Stimulated activated naive CD8-positive, alpha-beta T cell treated with anti-CD3 and anti-CD28 coated beads, Interleukin-15, Interleukin-2, amounts not matched to agents 100 ng/mL and 50 ng/mL, for 24 hours (primary cell): Measurements from ENCODE around the gene KCNT2.
"Not testable (repeated sequence)": the region's sequence is repeated elsewhere in the genome, so short reads cannot be mapped to it uniquely, and the experiment has no call there.

Experiments used
- H3K27ac Mint-ChIP-seq: one replicate; pipeline ENCODE4 v1.8.0; 2021; ENCODE audit warnings: mild to moderate bottlenecking, mixed read lengths
- H3K27me3 Mint-ChIP-seq: one replicate; pipeline ENCODE4 v1.8.0; 2021; ENCODE audit warnings: mixed read lengths
- H3K36me3 Mint-ChIP-seq: one replicate; pipeline ENCODE4 v1.8.0; 2021; ENCODE audit warnings: low read depth, mixed read lengths
- H3K4me1 Mint-ChIP-seq: one replicate; pipeline ENCODE4 v1.8.0; 2021; ENCODE audit warnings: low read depth, mixed read lengths
- H3K4me3 Mint-ChIP-seq: one replicate; pipeline ENCODE4 v1.8.0; 2021; ENCODE audit warnings: mild to moderate bottlenecking, mixed read lengths
- H3K9me3 Mint-ChIP-seq: one replicate; pipeline ENCODE4 v1.8.0; 2021; ENCODE audit warnings: mixed read lengths

KCNT2 gene

GRCh38 chr1:196513821-196514220 lies 94.4 kb downstream of the KCNT2 start:
- H3K27me3 Mint-ChIP-seq = no peaks in the 10 kb centered on the region
- no peak overlapping the region for H3K27ac Mint-ChIP-seq
- H3K36me3 Mint-ChIP-seq = no peaks in the 10 kb centered on the region
- H3K9me3 Mint-ChIP-seq = no peaks in the 10 kb centered on the region
- H3K4me3 Mint-ChIP-seq = no peak overlapping the region
- H3K4me1 Mint-ChIP-seq = no peaks in the 10 kb centered on the region

- Mint-ChIP-seq H3K4me3 (no peak overlapping the region), H3K4me1 (no peaks in the 10 kb centered on the region), H3K36me3 (no peaks in the 10 kb centered on the region), H3K9me3 (no peaks in the 10 kb centered on the region), H3K27me3 (no peaks in the 10 kb centered on the region), H3K27ac (no peak overlapping the region)
These were observed 97.8 kb downstream of the KCNT2 start for GRCh38 chr1:196510451-196510850.

- not testable (repeated sequence) for H3K9me3 Mint-ChIP-seq, H3K4me1 Mint-ChIP-seq, H3K4me3 Mint-ChIP-seq, H3K36me3 Mint-ChIP-seq, H3K27ac Mint-ChIP-seq, H3K27me3 Mint-ChIP-seq
These were observed 104.0 kb downstream of the KCNT2 start for GRCh38 chr1:196504224-196504623.

GRCh38 chr1:196502437-196502836 lies 105.8 kb downstream of the KCNT2 start:
- Mint-ChIP-seq H3K4me1 (no peaks in the 10 kb centered on the region), H3K27ac (no peak overlapping the region), H3K4me3 (no peak overlapping the region)

GRCh38 chr1:196501760-196502428 lies 106.3 kb downstream of the KCNT2 start:
- no peaks in the 10 kb centered on the region for H3K36me3 Mint-ChIP-seq
- peaks cover 5% of the 10 kb centered on the region for H3K9me3 Mint-ChIP-seq
- H3K4me1 Mint-ChIP-seq = no peaks in the 10 kb centered on the region
- no peaks in the 10 kb centered on the region for H3K27me3 Mint-ChIP-seq
- H3K4me3 Mint-ChIP-seq = no peak overlapping the region
- no peak overlapping the region for H3K27ac Mint-ChIP-seq

More at GRCh38 chr1:196502437-196502836, 105.8 kb downstream of the KCNT2 start:
- no peaks in the 10 kb centered on the region for H3K36me3 Mint-ChIP-seq
- peaks cover 5% of the 10 kb centered on the region for H3K9me3 Mint-ChIP-seq
- no peaks in the 10 kb centered on the region for H3K27me3 Mint-ChIP-seq

- Mint-ChIP-seq H3K27ac (no peak overlapping the region), H3K27me3 (no peaks in the 10 kb centered on the region), H3K9me3 (no peaks in the 10 kb centered on the region), H3K4me3 (no peak overlapping the region), H3K36me3 (no peaks in the 10 kb centered on the region), H3K4me1 (no peaks in the 10 kb centered on the region)
These were observed 110.4 kb downstream of the KCNT2 start for GRCh38 chr1:196497817-196498216.

- Mint-ChIP-seq H3K4me1 (no peaks in the 10 kb centered on the region), H3K9me3 (no peaks in the 10 kb centered on the region), H3K36me3 (no peaks in the 10 kb centered on the region), H3K27me3 (no peaks in the 10 kb centered on the region), H3K4me3 (no peak overlapping the region), H3K27ac (no peak overlapping the region)
These were observed 113.5 kb downstream of the KCNT2 start for GRCh38 chr1:196494766-196495165.

GRCh38 chr1:196493881-196494280 lies 114.4 kb downstream of the KCNT2 start:
- Mint-ChIP-seq H3K4me3 (no peak overlapping the region), H3K27me3 (no peaks in the 10 kb centered on the region), H3K36me3 (no peaks in the 10 kb centered on the region), H3K4me1 (no peaks in the 10 kb centered on the region), H3K27ac (no peak overlapping the region), H3K9me3 (no peaks in the 10 kb centered on the region)

- no peak overlapping the region for H3K4me3 Mint-ChIP-seq
- no peaks in the 10 kb centered on the region for H3K9me3 Mint-ChIP-seq
- H3K4me1 Mint-ChIP-seq = no peaks in the 10 kb centered on the region
- H3K27ac Mint-ChIP-seq = no peak overlapping the region
- no peaks in the 10 kb centered on the region for H3K36me3 Mint-ChIP-seq
- no peaks in the 10 kb centered on the region for H3K27me3 Mint-ChIP-seq
These were observed 119.7 kb downstream of the KCNT2 start for GRCh38 chr1:196488579-196488978.

GRCh38 chr1:196486346-196486745 lies 121.9 kb downstream of the KCNT2 start:
- H3K4me3 Mint-ChIP-seq = no peak overlapping the region
- no peaks in the 10 kb centered on the region for H3K36me3 Mint-ChIP-seq
- no peaks in the 10 kb centered on the region for H3K27me3 Mint-ChIP-seq
- no peaks in the 10 kb centered on the region for H3K9me3 Mint-ChIP-seq
- no peak overlapping the region for H3K27ac Mint-ChIP-seq
- H3K4me1 Mint-ChIP-seq = no peaks in the 10 kb centered on the region

- H3K4me3 Mint-ChIP-seq = no peak overlapping the region
- H3K4me1 Mint-ChIP-seq = no peaks in the 10 kb centered on the region
- no peaks in the 10 kb centered on the region for H3K27me3 Mint-ChIP-seq
- H3K27ac Mint-ChIP-seq = no peak overlapping the region
- no peaks in the 10 kb centered on the region for H3K36me3 Mint-ChIP-seq
- no peaks in the 10 kb centered on the region for H3K9me3 Mint-ChIP-seq
These were observed 126.6 kb downstream of the KCNT2 start for GRCh38 chr1:196481616-196482015.

GRCh38 chr1:196477262-196477661 lies 131.0 kb downstream of the KCNT2 start:
- no peaks in the 10 kb centered on the region for H3K4me1 Mint-ChIP-seq
- H3K36me3 Mint-ChIP-seq = no peaks in the 10 kb centered on the region
- H3K9me3 Mint-ChIP-seq = no peaks in the 10 kb centered on the region
- H3K27me3 Mint-ChIP-seq = no peaks in the 10 kb centered on the region
- no peak overlapping the region for H3K4me3 Mint-ChIP-seq
- no peak overlapping the region for H3K27ac Mint-ChIP-seq

GRCh38 chr1:196467230-196467925 lies 140.9 kb downstream of the KCNT2 start:
- Mint-ChIP-seq H3K36me3 (no peaks in the 10 kb centered on the region), H3K27ac (no peak overlapping the region), H3K9me3 (no peaks in the 10 kb centered on the region), H3K4me1 (no peaks in the 10 kb centered on the region), H3K27me3 (no peaks in the 10 kb centered on the region), H3K4me3 (no peak overlapping the region)

GRCh38 chr1:196466654-196467053 lies 141.6 kb downstream of the KCNT2 start:
- H3K27ac Mint-ChIP-seq = no peak overlapping the region
- no peaks in the 10 kb centered on the region for H3K4me1 Mint-ChIP-seq
- no peaks in the 10 kb centered on the region for H3K27me3 Mint-ChIP-seq
- no peak overlapping the region for H3K4me3 Mint-ChIP-seq
- no peaks in the 10 kb centered on the region for H3K9me3 Mint-ChIP-seq
- no peaks in the 10 kb centered on the region for H3K36me3 Mint-ChIP-seq

GRCh38 chr1:196466166-196466565 lies 142.1 kb downstream of the KCNT2 start:
- no peaks in the 10 kb centered on the region for H3K27me3 Mint-ChIP-seq

GRCh38 chr1:196464480-196464941 lies 143.7 kb downstream of the KCNT2 start:
- Mint-ChIP-seq H3K9me3 (no peaks in the 10 kb centered on the region), H3K36me3 (no peaks in the 10 kb centered on the region), H3K4me3 (no peak overlapping the region), H3K27ac (no peak overlapping the region), H3K4me1 (no peaks in the 10 kb centered on the region), H3K27me3 (no peaks in the 10 kb centered on the region)

More at GRCh38 chr1:196466166-196466565, 142.1 kb downstream of the KCNT2 start:
- Mint-ChIP-seq H3K4me1 (no peaks in the 10 kb centered on the region), H3K4me3 (no peak overlapping the region), H3K9me3 (no peaks in the 10 kb centered on the region), H3K36me3 (no peaks in the 10 kb centered on the region), H3K27ac (no peak overlapping the region)
